Spinal cord (tissue), 10 donors: ENCODE results near the gene ZHX3. TPM values are rescaled to one million over a fixed set of nuclear protein-coding genes. Genes with fewer than 3 reads are reported as not detected.
A peak's percentile ranks its signal among the peaks of the same experiment; 100 is the strongest.

Experiments used
- DNase-seq, 6 donors: peaks; one replicate each; pipeline versions ENCODE4 v3.0.0 to v3.0.0-alpha.2; 2013 to 2015; ENCODE audit warnings: low spot score in 6 of 6, low read depth in 4 of 6
- H3K27ac ChIP-seq: one replicate; pipeline ENCODE4 v1.5.1; 2013; ENCODE audit warnings: low read depth, low read length, control low read depth
- H3K27me3 ChIP-seq: one replicate; pipeline ENCODE4 v1.6.1; 2013; ENCODE audit warnings: low read length; ENCODE audit not compliant: control insufficient read depth, insufficient read depth
- H3K36me3 ChIP-seq: one replicate; pipeline ENCODE4 v1.6.1; 2013; ENCODE audit warnings: low read length; ENCODE audit not compliant: control insufficient read depth, insufficient read depth
- H3K4me1 ChIP-seq: one replicate; pipeline ENCODE4 v1.6.1; 2013; ENCODE audit warnings: low read length; ENCODE audit not compliant: control insufficient read depth, insufficient read depth
- H3K4me3 ChIP-seq: one replicate; pipeline ENCODE4 v1.5.1; 2013; ENCODE audit warnings: low read depth, low read length, control low read depth
- H3K9me3 ChIP-seq: one replicate; pipeline ENCODE4 v1.6.1; 2013; ENCODE audit warnings: low read length; ENCODE audit not compliant: control insufficient read depth, insufficient read depth
- WGBS: methylation state at CpG from one replicate; pipeline ENCODE4 v1.1.5; 2013; ENCODE audit warnings: missing lambda C conversion rate; ENCODE audit not compliant: insufficient coverage; 5-methylcytosine and 5-hydroxymethylcytosine counted together
- long read RNA-seq, 4 donors: transcript quantifications; one replicate each; lab custom pipeline, GENCODE V29; 2026
- polyA plus RNA-seq, 2 donors: library from polyadenylated mRNA; unstranded; fragments of 120-200 nt; gene quantifications; one replicate each; pipeline ENCODE4 v1.2.1, GENCODE V29; 2013; ENCODE audit not compliant: insufficient read length in 2 of 2
- total RNA-seq, 2 donors: library from RNA; depleted of rRNA in 1 of 2; stranded (reverse); fragments of 120-200 nt in 1 of 2; fragments of >200 nt in 1 of 2; gene quantifications; one replicate each; pipeline versions ENCODE4 v1.2.3 to v1.2.4, GENCODE V29; 2013 to 2014
- donor health status: healthy.

The ZHX3 gene
- total RNA-seq (10 to 100 TPM; 28.5 to 31.7 TPM), polyA plus RNA-seq (10 to 100 TPM; 30.3 to 36.3 TPM)
- long read RNA-seq, donor 1, partial matches to known transcripts = 6 of 8 reads
- long read RNA-seq, donor 1, other reads (novel, unspliced or antisense) = 0 of 8 reads
- long read RNA-seq, donor 2, partial matches to known transcripts = 0 of 2 reads
- long read RNA-seq, donor 2, other reads (novel, unspliced or antisense) = 0 of 2 reads
- long read RNA-seq, donor 3, partial matches to known transcripts = 0 of 3 reads
- long read RNA-seq, donor 3, other reads (novel, unspliced or antisense) = 0 of 3 reads
- long read RNA-seq, donor 4, partial matches to known transcripts = 0 of 1 reads
- long read RNA-seq, donor 4, other reads (novel, unspliced or antisense) = 0 of 1 reads

GRCh38 chr20:41317546-41318270 is at the start of gene ZHX3:
Gene ZHX3 (minus strand): TSS chr20:41317731. CDS start chr20:41204916, 112,815 bp downstream.
- H3K36me3 ChIP-seq = no peaks in the 10 kb centered on the region
- peak; percentile 86 to 99 (median 96) for DNase-seq
- 0% methylated on average over 41 of the region's 64 CpGs for WGBS
- no peaks in the 10 kb centered on the region for H3K9me3 ChIP-seq
- H3K4me3 ChIP-seq = peak within 1 kb of the TSS; percentile 75
- H3K27me3 ChIP-seq = no peaks in the 10 kb centered on the region
- H3K27ac ChIP-seq = peak within 1 kb of the TSS; percentile 85
- H3K4me1 ChIP-seq = peaks cover 10% of the 10 kb centered on the region

GRCh38 chr20:41367393-41367695 is 49.8 kb upstream of the ZHX3 start:
- Histone ChIP-seq H3K27me3 (peaks cover 23% of the 10 kb centered on the region), H3K36me3 (peaks cover 18% of the 10 kb centered on the region), H3K27ac (no peak overlapping the region), H3K4me1 (peaks cover 23% of the 10 kb centered on the region), H3K4me3 (no peak overlapping the region), H3K9me3 (no peaks in the 10 kb centered on the region)
- DNase-seq = no peak
- 71% methylated on average over 13 of the region's 13 CpGs for WGBS

- DNase-seq = peak in 2 of 6 donors; percentile 32 to 55
- 7% methylated on average over 92 of the region's 93 CpGs for WGBS
- Histone ChIP-seq H3K4me3 (peak within 1 kb of the TSS; percentile 2), H3K27me3 (peaks cover 23% of the 10 kb centered on the region), H3K36me3 (peaks cover 23% of the 10 kb centered on the region), H3K27ac (no peak within 1 kb of the TSS), H3K9me3 (no peaks in the 10 kb centered on the region), H3K4me1 (peaks cover 27% of the 10 kb centered on the region)
These were observed 49.2 kb upstream of the ZHX3 start, which contains the start of gene EMILIN3 for GRCh38 chr20:41366546-41367392. Gene EMILIN3 (minus strand): TSS chr20:41366818. CDS start chr20:41366634, 184 bp downstream.

GRCh38 chr20:41365777-41366545 is 48.4 kb upstream of the ZHX3 start:
- H3K4me1 ChIP-seq = peaks cover 27% of the 10 kb centered on the region
- no peaks in the 10 kb centered on the region for H3K9me3 ChIP-seq
- H3K36me3 ChIP-seq = peaks cover 31% of the 10 kb centered on the region
- H3K27me3 ChIP-seq = peaks cover 23% of the 10 kb centered on the region
- DNase-seq = peak in 2 of 6 donors; percentile 43 to 57
- 3% methylated on average over 76 of the region's 76 CpGs for WGBS
- H3K27ac ChIP-seq = no peak overlapping the region
- peak overlapping the region; percentile 2 for H3K4me3 ChIP-seq

GRCh38 chr20:41364967-41365765 is 47.6 kb upstream of the ZHX3 start:
- Histone ChIP-seq H3K36me3 (peaks cover 32% of the 10 kb centered on the region), H3K27ac (no peak overlapping the region), H3K9me3 (no peaks in the 10 kb centered on the region), H3K4me1 (peaks cover 27% of the 10 kb centered on the region), H3K27me3 (peaks cover 23% of the 10 kb centered on the region), H3K4me3 (no peak overlapping the region)
- WGBS = 87% methylated on average over 19 of the region's 19 CpGs
- DNase-seq = no peak

- Histone ChIP-seq H3K4me1 (peaks cover 27% of the 10 kb centered on the region), H3K36me3 (peaks cover 32% of the 10 kb centered on the region), H3K27ac (no peak overlapping the region), H3K9me3 (no peaks in the 10 kb centered on the region), H3K27me3 (peaks cover 23% of the 10 kb centered on the region), H3K4me3 (no peak overlapping the region)
- DNase-seq = no peak
- WGBS = 93% methylated on average over 13 of the region's 13 CpGs
These were observed 46.8 kb upstream of the ZHX3 start for GRCh38 chr20:41364236-41364855.

GRCh38 chr20:41363601-41364000 is 46.1 kb upstream of the ZHX3 start:
- peaks cover 27% of the 10 kb centered on the region for H3K4me1 ChIP-seq
- peaks cover 23% of the 10 kb centered on the region for H3K27me3 ChIP-seq
- H3K36me3 ChIP-seq = peaks cover 32% of the 10 kb centered on the region
- no peaks in the 10 kb centered on the region for H3K9me3 ChIP-seq
- H3K27ac ChIP-seq = no peak overlapping the region
- 98% methylated on average over 6 of the region's 7 CpGs for WGBS
- no peak overlapping the region for H3K4me3 ChIP-seq
- DNase-seq = no peak

- H3K36me3 ChIP-seq = peaks cover 32% of the 10 kb centered on the region
- H3K4me3 ChIP-seq = no peak overlapping the region
- H3K27ac ChIP-seq = no peak overlapping the region
- H3K4me1 ChIP-seq = peaks cover 27% of the 10 kb centered on the region
- DNase-seq = no peak
- peaks cover 23% of the 10 kb centered on the region for H3K27me3 ChIP-seq
- WGBS = 94% methylated on average over 4 of the region's 5 CpGs
- no peaks in the 10 kb centered on the region for H3K9me3 ChIP-seq
These were observed 45.2 kb upstream of the ZHX3 start for GRCh38 chr20:41362748-41363140.
